MCF 10A (cell line): ENCODE measurements around the gene CHD5. TPM values are rescaled to one million over a fixed set of nuclear protein-coding genes. Genes with fewer than 3 reads are reported as not detected.

Experiments
- BruUV-seq: library from RNA; stranded (reverse); fragments of 400-500 nt; replicated peaks from 2 replicates; lab custom pipeline; 2021; lab: Mats Ljungman, UMichigan
- CTCF ChIA-PET: fragments of 300-600 bp; sonication (Branson Sonifier 250); formaldehyde crosslinking; extraction: SDS; loops from one replicate; lab custom pipeline; 2021; ENCODE audit warnings: antibody characterized with exemption, inconsistent platforms; lab: Yijun Ruan, JAX
- POLR2A ChIA-PET: fragments of 300-600, 350-650 bp; sonication (Branson Sonifier 250); formaldehyde crosslinking; extraction: SDS; loops from one replicate; lab custom pipeline; 2020; ENCODE audit warnings: antibody characterized with exemption, inconsistent platforms; lab: Yijun Ruan, JAX
- DNase-seq: peaks from one replicate; pipeline ENCODE4 v3.0.0-alpha.2; 2018; ENCODE audit not compliant: unreplicated experiment
- H3K27ac Mint-ChIP-seq: one replicate; pipeline ENCODE4 v1.8.0; 2022; ENCODE audit warnings: mild to moderate bottlenecking, low read depth, mixed read lengths; ENCODE audit not compliant: unreplicated experiment
- H3K27me3 Mint-ChIP-seq: one replicate; pipeline ENCODE4 v1.8.0; 2022; ENCODE audit warnings: mixed read lengths; ENCODE audit not compliant: insufficient read depth, unreplicated experiment
- H3K36me3 Mint-ChIP-seq: one replicate; pipeline ENCODE4 v1.8.0; 2022; ENCODE audit warnings: mild to moderate bottlenecking, moderate library complexity, mixed read lengths; ENCODE audit not compliant: insufficient read depth, unreplicated experiment
- H3K4me1 Mint-ChIP-seq: one replicate; pipeline ENCODE4 v1.8.0; 2022; ENCODE audit warnings: mixed read lengths; ENCODE audit not compliant: insufficient read depth, unreplicated experiment
- H3K4me3 Mint-ChIP-seq: one replicate; pipeline ENCODE4 v1.8.0; 2022; ENCODE audit warnings: mild to moderate bottlenecking, moderate library complexity, mixed read lengths; ENCODE audit not compliant: unreplicated experiment
- H3K9me3 Mint-ChIP-seq: one replicate; pipeline ENCODE4 v1.8.0; 2022; ENCODE audit warnings: mixed read lengths; ENCODE audit not compliant: unreplicated experiment
- intact Hi-C: fragments of 100-400 bp; cut with micrococcal nuclease; formaldehyde crosslinking; loops from 2 replicates; pipeline ENCODE4 v1.14.1; 2022
- total RNA-seq: library from RNA; stranded (reverse); gene quantifications from 2 replicates; pipeline ENCODE4 v1.2.3, GENCODE V29; 2022
- TF ChIP-seq, protein P1 (sequence below): fragments of 200-600 bp; IDR thresholded peaks from one replicate; pipeline ENCODE4 v1.8.0; 2022; ENCODE audit warnings: antibody characterized with exemption, mild to moderate bottlenecking; ENCODE audit not compliant: unreplicated experiment

CHD5 gene
- total RNA-seq, 1 experiment from 2014 or later: 0.07 TPM

DNA sequence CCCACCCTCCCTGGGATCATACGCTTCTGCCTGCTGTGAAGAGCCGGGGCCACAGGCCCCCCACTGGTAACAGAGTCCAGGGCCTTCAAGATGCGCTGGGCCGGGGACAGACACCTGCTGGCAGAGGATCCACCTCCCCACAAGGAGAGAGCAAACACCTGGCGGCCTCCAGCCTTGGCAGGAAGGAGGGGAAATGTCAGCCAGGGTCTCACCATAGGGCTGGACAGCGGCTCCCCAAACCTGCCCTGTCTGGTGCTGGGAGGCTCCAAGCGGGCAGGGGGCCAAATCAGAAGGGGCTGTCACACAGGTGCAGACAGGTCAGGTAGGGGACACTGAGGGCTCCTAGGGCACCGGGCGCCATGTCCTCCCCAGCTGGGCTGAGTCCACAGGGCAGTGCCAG lies 75.5 kb downstream of the CHD5 start:
- Mint-ChIP-seq H3K27me3 (peaks cover 15% of the 10 kb centered on the region), H3K4me1 (no peaks in the 10 kb centered on the region), H3K4me3 (no peak overlapping the region), H3K27ac (no peak overlapping the region), H3K9me3 (peaks cover 12% of the 10 kb centered on the region), H3K36me3 (no peaks in the 10 kb centered on the region)
- ChIA-PET CTCF (interaction anchor here (0.7 kb wide), 1 partner anchor 140 kb away, joined by 5 read pairs; no protein-coding TSS in a partner anchor), POLR2A (no interaction called here)
- no peak for DNase-seq
- TF ChIP-seq, protein P1, sequence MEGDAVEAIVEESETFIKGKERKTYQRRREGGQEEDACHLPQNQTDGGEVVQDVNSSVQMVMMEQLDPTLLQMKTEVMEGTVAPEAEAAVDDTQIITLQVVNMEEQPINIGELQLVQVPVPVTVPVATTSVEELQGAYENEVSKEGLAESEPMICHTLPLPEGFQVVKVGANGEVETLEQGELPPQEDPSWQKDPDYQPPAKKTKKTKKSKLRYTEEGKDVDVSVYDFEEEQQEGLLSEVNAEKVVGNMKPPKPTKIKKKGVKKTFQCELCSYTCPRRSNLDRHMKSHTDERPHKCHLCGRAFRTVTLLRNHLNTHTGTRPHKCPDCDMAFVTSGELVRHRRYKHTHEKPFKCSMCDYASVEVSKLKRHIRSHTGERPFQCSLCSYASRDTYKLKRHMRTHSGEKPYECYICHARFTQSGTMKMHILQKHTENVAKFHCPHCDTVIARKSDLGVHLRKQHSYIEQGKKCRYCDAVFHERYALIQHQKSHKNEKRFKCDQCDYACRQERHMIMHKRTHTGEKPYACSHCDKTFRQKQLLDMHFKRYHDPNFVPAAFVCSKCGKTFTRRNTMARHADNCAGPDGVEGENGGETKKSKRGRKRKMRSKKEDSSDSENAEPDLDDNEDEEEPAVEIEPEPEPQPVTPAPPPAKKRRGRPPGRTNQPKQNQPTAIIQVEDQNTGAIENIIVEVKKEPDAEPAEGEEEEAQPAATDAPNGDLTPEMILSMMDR: no peak
- intact Hi-C loops: loop anchor here (5.0 kb wide), 1 partner anchor 238 kb away; no protein-coding TSS in a partner anchor
- no TSS peak for BruUV-seq

DNA sequence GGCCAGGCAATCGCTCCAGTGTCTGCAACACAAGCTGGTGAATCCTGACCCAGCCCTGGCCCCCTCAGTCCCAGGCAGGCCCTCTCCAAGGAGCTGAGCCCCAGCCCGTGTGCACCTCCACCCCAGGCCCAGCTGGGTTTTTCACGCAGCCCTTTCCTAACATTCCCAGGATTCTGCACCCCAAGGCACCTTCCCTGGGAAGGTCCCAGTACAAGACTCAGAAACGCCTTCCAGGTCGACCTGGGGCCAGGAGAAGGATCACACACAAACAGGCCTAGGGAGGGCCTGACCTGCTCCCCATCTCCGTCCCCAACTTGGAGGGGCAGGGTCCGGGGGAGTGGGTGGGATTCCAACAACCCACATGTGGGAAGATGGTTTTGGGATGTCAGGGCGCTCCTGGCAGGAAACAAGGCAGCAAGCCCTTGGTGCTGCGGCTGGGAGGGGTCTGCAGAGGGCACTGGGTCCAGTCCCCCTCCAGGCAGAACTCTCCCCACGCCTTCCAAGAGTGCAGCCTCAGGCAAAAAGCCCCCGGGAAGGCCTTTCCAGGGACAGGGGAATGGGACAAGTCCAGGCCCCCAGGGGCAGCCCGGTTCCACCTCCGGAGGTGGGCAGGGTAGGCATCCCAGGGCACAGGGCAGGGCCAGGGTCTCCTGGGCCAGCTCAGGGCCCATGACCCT lies 76.1 kb downstream of the CHD5 start:
- ChIA-PET POLR2A (interaction anchor here (0.7 kb wide), 1 partner anchor 51 kb away, joined by 3 read pairs; no protein-coding TSS in a partner anchor), CTCF (no interaction called here)

DNA sequence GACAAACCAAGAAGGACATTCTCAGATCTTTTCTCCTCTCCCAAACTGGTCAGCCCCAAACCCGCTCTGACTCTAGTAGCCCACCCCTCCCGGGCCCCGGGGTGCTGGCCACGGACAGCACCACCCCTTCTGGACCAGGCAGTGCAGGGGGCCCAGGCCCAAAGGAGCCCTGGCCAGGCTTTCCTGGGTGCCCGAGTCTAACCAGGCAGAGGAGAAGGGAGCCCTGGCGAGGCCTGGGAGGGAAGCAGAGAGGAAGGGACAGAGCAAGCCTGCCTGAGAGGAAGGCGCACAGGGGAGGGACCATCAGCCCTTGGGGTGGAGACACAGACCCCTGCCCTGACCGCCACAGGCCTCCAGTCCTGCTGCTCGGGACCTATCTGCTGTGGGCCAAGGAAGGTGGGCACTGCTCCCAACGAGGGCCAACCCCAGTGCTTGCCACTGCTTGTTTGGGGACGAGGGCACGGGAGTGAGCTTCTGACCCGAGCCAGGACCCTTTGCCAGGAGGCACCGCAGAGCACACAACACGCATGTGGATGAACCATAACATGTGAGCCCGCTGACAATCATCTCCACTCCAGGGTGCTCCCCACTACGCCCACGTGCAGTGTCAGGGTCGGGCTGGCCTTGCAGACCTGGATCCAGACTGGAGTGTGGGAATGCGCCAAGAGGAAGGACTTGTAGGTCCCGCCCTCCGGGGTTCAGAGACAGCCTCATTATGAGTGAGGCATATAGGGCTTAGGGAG lies 76.8 kb downstream of the CHD5 start:
- TF ChIP-seq, protein P1: no peak
- Mint-ChIP-seq H3K9me3 (peaks cover 12% of the 10 kb centered on the region), H3K4me3 (no peak overlapping the region), H3K27me3 (peaks cover 9% of the 10 kb centered on the region), H3K36me3 (peaks cover 4% of the 10 kb centered on the region), H3K27ac (no peak overlapping the region), H3K4me1 (no peaks in the 10 kb centered on the region)
- ChIA-PET CTCF (no interaction called here), POLR2A (interaction anchor here (0.7 kb wide), 1 partner anchor 50 kb away, joined by 3 read pairs; no protein-coding TSS in a partner anchor)
- intact Hi-C loops: no loop called here
- BruUV-seq: no TSS peak
- DNase-seq: no peak

More for the DNA sequence above, 76.1 kb downstream of the CHD5 start:
- DNase-seq: no peak
- intact Hi-C loops: no loop called here
- no TSS peak for BruUV-seq
- H3K9me3 Mint-ChIP-seq: peaks cover 12% of the 10 kb centered on the region
- TF ChIP-seq, protein P1: no peak
- no peak overlapping the region for H3K27ac Mint-ChIP-seq
- peaks cover 15% of the 10 kb centered on the region for H3K27me3 Mint-ChIP-seq
- no peak overlapping the region for H3K4me3 Mint-ChIP-seq
- H3K36me3 Mint-ChIP-seq: no peaks in the 10 kb centered on the region
- no peaks in the 10 kb centered on the region for H3K4me1 Mint-ChIP-seq

DNA sequence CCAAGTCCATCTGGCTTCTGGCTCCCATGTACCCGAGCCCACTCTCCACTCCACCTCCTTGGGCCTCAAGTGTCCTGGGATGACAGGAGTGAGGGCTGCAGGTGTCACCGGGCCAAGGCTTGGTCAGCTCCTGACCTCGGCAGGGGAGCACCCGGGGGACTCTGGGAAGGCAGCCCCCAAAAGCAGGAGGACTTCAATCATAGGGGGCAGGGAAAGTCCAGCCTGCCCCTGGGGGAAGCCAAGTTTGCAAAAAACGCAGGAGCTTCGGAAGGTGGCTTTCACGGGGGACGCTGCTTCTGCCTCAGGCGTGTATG lies 77.6 kb downstream of the CHD5 start:
- BruUV-seq: no TSS peak
- H3K4me3 Mint-ChIP-seq: no peak overlapping the region
- H3K36me3 Mint-ChIP-seq: peaks cover 5% of the 10 kb centered on the region
- ChIA-PET POLR2A (no interaction called here), CTCF (no interaction called here)
- TF ChIP-seq, protein P1: no peak
- H3K9me3 Mint-ChIP-seq: peaks cover 5% of the 10 kb centered on the region
- peaks cover 1% of the 10 kb centered on the region for H3K27me3 Mint-ChIP-seq
- DNase-seq: no peak
- no peak overlapping the region for H3K27ac Mint-ChIP-seq
- H3K4me1 Mint-ChIP-seq: no peaks in the 10 kb centered on the region
- intact Hi-C loops: no loop called here
